NCI-H146 treated with DMSO at 0.1 percent for 48 hours (cell line): ENCODE measurements around the gene H3-3A.
"Not testable (repeated sequence)": the region's sequence is repeated elsewhere in the genome, so short reads cannot be mapped to it uniquely, and the experiment has no call there.

Experiments used
- DNase-seq: peaks from one replicate; lab custom pipeline; 2025; ENCODE audit not compliant: unreplicated experiment; lab: John Stamatoyannopoulos, UW

H3-3A gene

DNA sequence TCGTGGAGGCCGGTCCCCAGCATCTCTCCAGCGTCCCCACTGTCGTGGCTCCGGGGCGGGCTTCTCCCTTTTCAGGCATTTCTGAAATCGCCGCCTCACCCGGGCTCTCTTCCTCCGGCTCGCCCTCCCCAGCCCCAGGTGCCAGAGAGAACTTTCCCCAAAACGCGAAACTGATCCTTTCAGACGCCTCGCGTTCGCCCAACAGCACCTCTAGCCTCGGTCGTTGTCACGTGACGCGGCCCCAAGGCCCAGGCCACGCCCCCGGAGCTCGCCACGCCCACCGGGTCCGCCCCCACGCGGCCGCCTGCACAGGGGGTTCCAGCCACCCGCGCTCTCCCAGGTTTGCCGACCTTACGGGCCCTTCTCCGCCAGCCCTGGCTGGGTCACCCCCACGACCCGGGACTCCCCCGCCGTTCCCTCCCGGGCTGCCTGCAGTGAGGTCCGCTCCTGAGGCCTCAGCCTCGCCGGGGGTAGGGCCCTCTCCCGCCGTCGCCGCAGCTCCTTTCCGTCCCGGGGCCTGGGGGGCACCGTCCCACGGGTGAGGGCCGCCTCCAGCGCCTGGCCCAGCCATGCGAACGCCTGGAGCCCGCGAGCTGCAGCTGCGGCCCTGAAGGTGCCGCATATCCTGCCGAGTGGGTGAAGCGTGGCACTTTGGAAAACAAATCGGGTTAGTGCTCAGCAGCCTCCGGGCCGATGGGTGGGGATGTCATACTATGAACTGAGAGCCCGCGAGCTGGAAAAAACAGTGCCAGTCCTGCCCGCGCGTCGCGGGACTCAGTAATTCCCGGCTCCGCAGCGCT is 21.0 kb downstream of the H3-3A start:
- peak; percentile 44 for DNase-seq

DNA sequence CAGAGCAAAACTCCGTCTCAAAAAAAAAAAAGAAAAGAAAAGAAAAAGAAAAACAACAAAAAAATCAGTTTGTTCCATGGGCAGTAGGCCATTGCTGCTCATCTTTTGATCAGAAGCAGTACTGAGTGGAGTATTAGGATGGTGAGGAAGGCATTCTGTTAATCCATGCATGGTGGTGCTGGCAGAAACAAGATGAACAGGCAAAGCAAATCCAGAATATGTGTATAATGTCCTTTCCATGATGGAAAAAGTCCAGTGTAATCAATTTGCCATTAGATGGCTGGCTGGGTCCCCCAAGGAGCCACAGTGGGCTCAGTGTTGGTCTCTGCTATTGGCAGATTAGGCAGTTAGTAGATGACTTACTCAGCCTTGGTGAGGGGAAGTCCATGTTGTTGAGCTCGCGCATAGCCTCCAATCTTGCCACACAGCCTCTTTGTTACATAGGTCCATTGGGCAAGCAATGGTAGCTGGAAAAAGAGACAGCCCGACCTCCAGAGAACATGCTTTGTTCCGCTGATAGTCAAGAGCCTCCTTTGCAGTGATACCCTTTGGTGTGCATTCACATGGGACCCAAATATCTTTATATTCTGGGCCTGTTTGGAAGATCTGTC is 23.3 kb downstream of the H3-3A start:
- DNase-seq, result no peak

DNA sequence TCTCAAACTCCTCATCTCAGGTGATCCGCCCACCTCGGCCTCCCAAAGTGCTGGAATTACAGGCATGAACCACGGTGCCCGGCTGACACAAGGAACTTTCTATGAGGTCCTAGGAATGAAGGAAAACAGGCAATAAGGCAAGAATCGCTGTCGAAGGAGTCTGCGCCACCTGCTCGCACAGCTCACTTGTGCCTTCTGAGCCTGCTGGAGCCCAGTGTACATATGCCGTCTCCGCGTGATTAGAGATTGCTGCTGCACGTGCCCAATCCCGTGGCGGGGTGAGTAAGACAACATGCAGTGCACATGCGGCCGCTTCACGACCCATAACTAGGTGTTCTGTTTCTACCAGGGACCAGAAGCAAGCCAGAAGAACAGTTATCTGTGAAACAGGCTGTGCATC is 24.3 kb downstream of the H3-3A start:
- DNase-seq, result no peak

DNA sequence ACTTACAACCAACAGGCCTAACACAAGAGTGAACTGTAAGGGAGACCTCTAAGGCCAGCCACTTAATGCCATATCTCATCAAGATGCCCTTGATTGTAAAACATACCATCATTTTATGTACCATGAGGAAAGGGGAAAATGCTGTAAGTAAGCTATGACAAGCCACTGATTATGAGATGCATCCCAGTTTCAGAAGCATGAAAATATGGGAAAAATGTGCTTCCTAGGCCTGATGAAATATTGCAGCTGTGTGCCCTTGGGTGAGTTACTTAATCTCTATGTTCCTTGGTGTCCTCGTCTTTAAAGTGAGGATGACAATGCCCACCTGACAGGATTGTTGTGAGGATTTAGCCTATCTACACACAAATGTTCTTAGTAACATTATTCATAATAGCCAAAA is 28.9 kb downstream of the H3-3A start:
- DNase-seq, result no peak

GRCh38 chr1:226092048-226092820 is 29.7 kb downstream of the H3-3A start:
- not testable (repeated sequence) for DNase-seq

GRCh38 chr1:226092965-226093364 is 30.4 kb downstream of the H3-3A start:
- no peak for DNase-seq

- no peak for DNase-seq
Measured at GRCh38 chr1:226093621-226094020, 31.1 kb downstream of the H3-3A start.

- no peak for DNase-seq
Measured at GRCh38 chr1:226094451-226094850, 31.9 kb downstream of the H3-3A start.

- no peak for DNase-seq
Measured at GRCh38 chr1:226095286-226095685, 32.8 kb downstream of the H3-3A start.

DNA sequence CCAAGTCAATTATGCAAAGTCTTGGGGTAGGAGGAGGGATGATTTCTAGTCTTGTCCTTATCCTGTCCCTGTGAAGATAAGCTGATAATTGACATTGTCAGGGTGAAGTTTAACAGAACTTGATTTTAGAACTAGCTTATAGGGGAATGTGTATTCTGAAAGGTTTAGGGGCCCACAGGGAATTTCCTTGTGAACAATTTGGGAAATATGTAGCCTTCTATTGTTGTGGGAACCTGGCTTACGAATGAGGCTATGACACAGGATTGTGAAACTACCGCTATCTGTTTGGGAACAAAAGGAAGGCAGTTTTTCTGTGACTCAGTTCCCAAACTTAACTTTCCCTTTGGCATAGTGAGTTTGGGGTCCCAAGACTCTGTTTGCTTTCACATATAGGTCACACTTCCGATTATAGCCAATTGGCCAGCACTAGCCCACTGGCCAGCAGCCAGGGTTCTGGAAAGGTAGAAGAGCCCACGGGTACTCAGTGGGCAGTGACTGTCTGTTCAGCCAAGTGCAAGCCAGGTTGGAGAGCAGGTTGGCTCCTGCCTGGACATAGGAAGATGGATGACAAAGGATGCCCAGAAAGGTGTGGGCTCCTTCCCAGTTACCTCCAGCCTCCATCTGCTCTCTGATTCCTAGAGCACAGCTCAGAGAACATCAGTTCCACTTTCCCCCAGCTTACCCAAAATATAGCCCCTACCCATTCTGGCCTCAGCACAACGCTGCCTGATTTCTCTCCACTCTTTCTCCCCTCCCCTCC is 35.5 kb downstream of the H3-3A start:
- DNase-seq, result no peak

GRCh38 chr1:226098870-226099835 is 36.6 kb downstream of the H3-3A start:
- DNase-seq, result no peak

GRCh38 chr1:226100436-226101391 is 38.2 kb downstream of the H3-3A start:
- DNase-seq, result no peak

DNA sequence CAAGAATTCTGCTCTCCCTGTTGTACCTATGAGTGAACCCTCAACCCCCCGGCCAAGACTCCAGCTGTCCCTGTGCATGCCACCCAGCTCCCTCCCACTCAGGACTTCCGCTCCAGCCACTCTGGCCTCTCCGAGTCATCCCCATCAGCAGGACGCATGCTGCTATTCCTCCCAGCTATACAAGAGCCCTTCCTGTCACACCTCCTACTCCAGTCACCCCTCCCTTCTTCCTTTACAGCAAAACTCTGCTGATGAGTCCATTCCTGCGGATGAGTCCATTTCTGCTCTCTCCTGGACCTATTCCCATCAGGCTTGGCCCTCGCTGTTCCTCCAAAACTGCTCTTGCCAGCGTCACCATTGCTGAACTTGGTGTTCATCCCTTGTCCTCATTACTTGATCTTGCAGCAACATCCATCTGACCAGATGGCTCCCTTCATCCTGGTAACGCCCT is 42.2 kb downstream of the H3-3A start:
- DNase-seq, result no peak

GRCh38 chr1:226107471-226108460 is 45.2 kb downstream of the H3-3A start:
- no peak for DNase-seq

DNA sequence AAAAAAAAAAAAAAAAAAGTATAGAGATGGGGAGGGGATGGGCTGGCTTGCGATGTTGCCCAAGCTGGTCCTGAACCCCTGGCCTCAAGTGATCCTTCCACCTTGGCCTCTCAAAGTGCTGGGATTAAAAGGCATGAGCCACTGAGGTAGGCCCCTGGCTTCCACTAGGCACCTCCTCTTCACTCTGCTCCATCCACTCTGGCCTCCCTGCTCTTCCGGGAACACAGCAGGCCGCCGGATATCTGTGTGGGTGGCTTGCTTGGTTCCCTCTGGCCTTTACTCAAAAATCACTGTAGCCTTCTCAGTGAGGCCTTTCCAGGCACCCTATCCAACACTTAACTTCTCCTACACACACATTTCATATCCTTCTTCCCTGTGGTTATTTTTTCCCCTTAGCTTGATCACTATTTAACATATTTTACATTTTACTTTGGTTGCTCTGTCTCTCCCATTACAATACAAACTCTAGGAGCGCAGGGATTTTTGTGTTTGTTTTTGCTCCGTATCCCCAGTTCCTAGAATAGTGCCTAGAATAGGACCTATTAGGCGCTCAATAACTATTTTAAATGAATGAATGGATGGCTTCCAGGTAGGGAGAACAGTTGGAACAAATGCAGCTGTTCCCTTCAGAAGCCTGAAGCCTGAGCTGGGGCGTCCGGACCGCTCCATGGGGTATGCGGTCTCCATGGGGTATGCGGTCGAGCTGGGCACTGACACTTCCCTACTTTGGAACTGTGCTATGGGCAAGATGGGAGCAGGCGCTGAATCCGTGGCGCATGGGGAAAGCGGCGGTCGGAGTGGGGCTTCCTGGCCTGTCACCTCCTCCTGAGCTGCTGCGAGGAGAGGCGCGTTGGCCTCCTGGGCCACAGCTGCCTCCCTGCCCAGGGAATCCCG is 46.7 kb downstream of the H3-3A start:
- no peak for DNase-seq

- peak; percentile 71 for DNase-seq
Measured at GRCh38 chr1:226109829-226110248, 47.3 kb downstream of the H3-3A start.
